Endothelial cell of umbilical vein (primary cell): Measurements from ENCODE around the gene MSMB. TPM values are rescaled to one million over a fixed set of nuclear protein-coding genes. Genes with fewer than 3 reads are reported as not detected.

Experiments used
- BruUV-seq: library from RNA; stranded (reverse); fragments of 400-500 nt; replicated peaks from 2 replicates; lab custom pipeline; 2021; lab: Mats Ljungman, UMichigan
- CTCF ChIA-PET: fragments of 300-600, 350-600 bp; sonication (Branson Sonifier 250); formaldehyde crosslinking; loops from one replicate; lab custom pipeline; 2021; ENCODE audit warnings: antibody characterized with exemption, inconsistent platforms; lab: Charles Lee
- POLR2A ChIA-PET: fragments of 300-600, 350-600 bp; sonication (Branson Sonifier 250); formaldehyde crosslinking; loops from one replicate; lab custom pipeline; 2021; ENCODE audit warnings: antibody characterized with exemption, inconsistent platforms; lab: Charles Lee
- DNase-seq: peaks from one replicate; pipeline ENCODE4 v3.0.0-alpha.2; 2011; ENCODE audit warnings: low read depth, low spot score
- FAIRE-seq: peaks from 2 replicates; lab custom pipeline; 2011; peaks lifted over from hg19 to GRCh38; lab: Jason Lieb, UNC
- H2AFZ ChIP-seq: 2 replicates; pipeline ENCODE4 v1.6.0; 2012; ENCODE audit warnings: low read depth, low read length, control low read depth, inconsistent platforms
- H3K27ac ChIP-seq: 2 replicates; pipeline ENCODE4 v1.5.1; 2011; ENCODE audit warnings: low read depth, mild to moderate bottlenecking, control low read depth, low read length, moderate library complexity; ENCODE audit not compliant: insufficient read depth
- H3K27me3 ChIP-seq, 2 experiments: 2 replicates each; pipeline versions ENCODE4 v1.6.0 to v1.6.1; 2011; ENCODE audit warnings: low read length in 2 of 2, mixed read lengths in 1 of 2; ENCODE audit not compliant: control insufficient read depth in 2 of 2, insufficient read depth in 2 of 2
- H3K36me3 ChIP-seq, 2 experiments: 2 replicates in 1 of 2; 3 replicates in 1 of 2; pipeline ENCODE4 v1.5.1; 2011; ENCODE audit warnings: low read length in 2 of 2, mild to moderate bottlenecking in 1 of 2, moderate library complexity in 1 of 2; ENCODE audit not compliant: control insufficient read depth in 2 of 2, insufficient read depth in 2 of 2; ENCODE audit errors: extremely low read depth in 1 of 2
- H3K4me1 ChIP-seq: 3 replicates; pipeline ENCODE4 v1.5.1; 2011; ENCODE audit warnings: mild to moderate bottlenecking, low read length; ENCODE audit not compliant: control insufficient read depth, insufficient read depth; ENCODE audit errors: extremely low read depth
- H3K4me2 ChIP-seq: 2 replicates; pipeline ENCODE4 v1.6.1; 2011; ENCODE audit warnings: low read length, control low read depth, mixed read lengths; ENCODE audit not compliant: insufficient read depth
- H3K4me3 ChIP-seq, 3 experiments: fragments of 200-600 bp in 1 of 3; sonication (generic), shearing (Covaris generic) in 1 of 3; replicated peaks in 1 of 3; 2 replicates each; pipeline ENCODE4 v1.5.1; 2011 to 2016; ENCODE audit warnings: control low read depth in 3 of 3, low read length in 3 of 3, mild to moderate bottlenecking in 2 of 3, inconsistent platforms in 1 of 3, low read depth in 1 of 3, moderate library complexity in 1 of 3; ENCODE audit not compliant: insufficient read depth in 1 of 3
- H3K79me2 ChIP-seq: 2 replicates; pipeline ENCODE4 v1.6.0; 2012; ENCODE audit warnings: low read length, inconsistent platforms; ENCODE audit not compliant: control insufficient read depth, insufficient read depth
- H3K9ac ChIP-seq: replicated peaks from 2 replicates; pipeline ENCODE3; 2011; ENCODE audit warnings: low read length, control low read depth; ENCODE audit not compliant: insufficient read depth; ENCODE audit errors: extremely low read depth
- H3K9me1 ChIP-seq: replicated peaks from 3 replicates; pipeline ENCODE4 v1.6.0; 2011; ENCODE audit warnings: mild to moderate bottlenecking, low read length; ENCODE audit not compliant: control insufficient read depth, insufficient read depth; ENCODE audit errors: extremely low read depth
- H3K9me3 ChIP-seq: replicated peaks from 2 replicates; pipeline ENCODE4 v1.5.1; 2012; ENCODE audit warnings: low read length, inconsistent platforms; ENCODE audit not compliant: control insufficient read depth, insufficient read depth
- H4K20me1 ChIP-seq: replicated peaks from 2 replicates; pipeline ENCODE3; 2011; ENCODE audit warnings: mild to moderate bottlenecking, low read length; ENCODE audit not compliant: control insufficient read depth, insufficient read depth; ENCODE audit errors: extremely low read depth
- EZH2 ChIP-seq: IDR thresholded peaks from 2 replicates; pipeline ENCODE4 v1.6.1; 2012; ENCODE audit warnings: borderline replicate concordance, low read depth, mild to moderate bottlenecking, moderate library complexity, low read length, inconsistent platforms; ENCODE audit not compliant: severe bottlenecking
- FOS ChIP-seq: IDR thresholded peaks from 2 replicates; pipeline ENCODE4 v1.6.1; 2011; ENCODE audit warnings: mild to moderate bottlenecking, low read length, moderate library complexity, borderline replicate concordance; ENCODE audit not compliant: insufficient read depth
- GATA2 ChIP-seq: IDR thresholded peaks from 2 replicates; pipeline ENCODE4 v1.7.0; 2011; ENCODE audit warnings: low read depth, mild to moderate bottlenecking, moderate library complexity, mixed read lengths, low read length; ENCODE audit not compliant: insufficient read length, insufficient read depth
- JUN ChIP-seq: IDR thresholded peaks from 2 replicates; pipeline ENCODE4 v1.6.1; 2011; ENCODE audit warnings: borderline replicate concordance, low read depth; ENCODE audit not compliant: insufficient read length, insufficient read depth
- MYC ChIP-seq: IDR thresholded peaks from one replicate; pipeline ENCODE4 v1.6.1; 2011; ENCODE audit warnings: mild to moderate bottlenecking, low read depth, low read length
- POLR2A ChIP-seq: IDR thresholded peaks from 2 replicates; pipeline ENCODE4 v1.6.1; 2012; ENCODE audit warnings: low read depth, mild to moderate bottlenecking, control low read depth, low read length
- POLR2AphosphoS5 ChIP-seq: IDR thresholded peaks from 2 replicates; pipeline ENCODE4 v1.6.1; 2012; ENCODE audit warnings: low read depth, mild to moderate bottlenecking, control low read depth, low read length, moderate library complexity; ENCODE audit not compliant: insufficient read depth
- dilution Hi-C: fragments of 300-500 bp; cut with MboI; formaldehyde crosslinking; loops from one replicate; pipeline ENCODE4 v1.15.0; 2019; ENCODE audit warnings: low sequenced_read_pairs; ENCODE audit not compliant: extremely low pct_ligation_motif_present
- intact Hi-C: fragments of 100-400 bp; cut with micrococcal nuclease; formaldehyde crosslinking; loops from one replicate; pipeline ENCODE4 v1.10.0; 2022
- polyA plus RNA-seq, 4 experiments: library from polyadenylated mRNA; depleted of rRNA in 3 of 4; stranded (reverse) in 3 of 4; unstranded in 1 of 4; fragments of >200 nt; gene quantifications; 2 replicates each; pipeline versions ENCODE4 v1.2.1 to v1.2.3, GENCODE V29; 2011 to 2012; ENCODE audit warnings: missing spikeins in 1 of 4
- total RNA-seq: library from RNA; stranded (reverse); gene quantifications from 2 replicates; pipeline ENCODE4 v1.2.3, GENCODE V29; 2021
- TF ChIP-seq, protein P1 (sequence below), 2 donors: IDR thresholded peaks; 1 replicate in 1 of 2; 2 replicates in 1 of 2; pipeline ENCODE4 v1.5.1; 2011; ENCODE audit warnings: low read length in 2 of 2, mild to moderate bottlenecking in 2 of 2, moderate library complexity in 2 of 2, control low read depth in 1 of 2, inconsistent platforms in 1 of 2, low read depth in 1 of 2; ENCODE audit not compliant: insufficient read depth in 1 of 2; ENCODE audit errors: extremely low read depth in 1 of 2
- TF ChIP-seq, protein P2 (sequence below): IDR thresholded peaks from 2 replicates; pipeline ENCODE4 v1.6.1; 2011; ENCODE audit not compliant: insufficient read depth, insufficient read length

Gene MSMB
- total and polyA plus RNA-seq, 2 donors (not counting 3 experiments of a cell fraction or from before 2014, with no cell fraction given), result not detected

DNA sequence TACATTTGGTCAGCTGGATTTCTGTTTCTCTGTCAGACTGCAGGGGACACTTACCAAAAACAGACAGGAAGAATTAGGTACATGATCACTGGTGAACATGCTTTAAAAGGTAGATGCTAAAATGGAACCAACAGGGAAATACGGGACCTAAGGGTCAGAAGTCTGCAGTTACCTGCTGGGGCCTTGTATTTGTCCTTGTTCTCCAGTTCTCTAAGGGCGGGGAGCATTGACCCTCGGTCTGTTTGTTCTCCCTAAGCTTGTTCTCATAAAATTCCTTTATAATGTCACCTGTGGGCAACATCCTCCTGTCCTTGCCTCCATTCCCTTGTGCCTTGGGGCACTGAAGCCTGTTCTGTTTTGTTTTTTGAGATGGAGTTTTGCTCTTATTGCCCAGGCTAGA, 29.8 kb upstream of the MSMB start:
- POLR2A ChIA-PET, result no interaction called here
- no peak for FAIRE-seq

More for the DNA sequence above, 29.8 kb upstream of the MSMB start:
- Histone ChIP-seq H3K9ac (no peak overlapping the region), H3K4me1 (no peaks in the 10 kb centered on the region), H3K27ac (no peak overlapping the region), H2AFZ (no peak overlapping the region), H3K9me3 (no peaks in the 10 kb centered on the region), H3K36me3 (no peaks in the 10 kb centered on the region), H3K9me1 (no peaks in the 10 kb centered on the region), H3K4me3 (no peak overlapping the region), H3K4me2 (no peak overlapping the region), H4K20me1 (no peaks in the 10 kb centered on the region), H3K79me2 (no peaks in the 10 kb centered on the region), H3K27me3 (no peaks in the 10 kb centered on the region)
- intact Hi-C loops, result no loop called here
- CTCF ChIA-PET, result no interaction called here
- BruUV-seq, result no TSS peak
- TF ChIP-seq FOS (no peak), GATA2 (no peak), EZH2 (no peak), POLR2AphosphoS5 (no peak), POLR2A (no peak), MYC (no peak), JUN (no peak)
- TF ChIP-seq, protein P1, sequence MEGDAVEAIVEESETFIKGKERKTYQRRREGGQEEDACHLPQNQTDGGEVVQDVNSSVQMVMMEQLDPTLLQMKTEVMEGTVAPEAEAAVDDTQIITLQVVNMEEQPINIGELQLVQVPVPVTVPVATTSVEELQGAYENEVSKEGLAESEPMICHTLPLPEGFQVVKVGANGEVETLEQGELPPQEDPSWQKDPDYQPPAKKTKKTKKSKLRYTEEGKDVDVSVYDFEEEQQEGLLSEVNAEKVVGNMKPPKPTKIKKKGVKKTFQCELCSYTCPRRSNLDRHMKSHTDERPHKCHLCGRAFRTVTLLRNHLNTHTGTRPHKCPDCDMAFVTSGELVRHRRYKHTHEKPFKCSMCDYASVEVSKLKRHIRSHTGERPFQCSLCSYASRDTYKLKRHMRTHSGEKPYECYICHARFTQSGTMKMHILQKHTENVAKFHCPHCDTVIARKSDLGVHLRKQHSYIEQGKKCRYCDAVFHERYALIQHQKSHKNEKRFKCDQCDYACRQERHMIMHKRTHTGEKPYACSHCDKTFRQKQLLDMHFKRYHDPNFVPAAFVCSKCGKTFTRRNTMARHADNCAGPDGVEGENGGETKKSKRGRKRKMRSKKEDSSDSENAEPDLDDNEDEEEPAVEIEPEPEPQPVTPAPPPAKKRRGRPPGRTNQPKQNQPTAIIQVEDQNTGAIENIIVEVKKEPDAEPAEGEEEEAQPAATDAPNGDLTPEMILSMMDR (IDR thresholded peaks at IDR 0.05; ENCODE audit: extremely low read depth in 1 of 2, insufficient read depth in 1 of 2, low read depth in 1 of 2, low read length in 2 of 2), result no peak
- TF ChIP-seq, protein P2, sequence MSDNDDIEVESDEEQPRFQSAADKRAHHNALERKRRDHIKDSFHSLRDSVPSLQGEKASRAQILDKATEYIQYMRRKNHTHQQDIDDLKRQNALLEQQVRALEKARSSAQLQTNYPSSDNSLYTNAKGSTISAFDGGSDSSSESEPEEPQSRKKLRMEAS, result no peak
- DNase-seq, result no peak
- dilution Hi-C loops, result no loop called here
